ENCODE results near the gene PNPLA2.

Gene PNPLA2

GRCh38 chr11:854601-855329 lies 36.1 kb downstream of the PNPLA2 start:
- no peak for DNase-seq (ENCODE audit: insufficient read length, low spot score)
- FAIRE-seq: no peak

- no peak for DNase-seq (ENCODE audit: insufficient read length, low spot score)
- no peak for FAIRE-seq
Observed at GRCh38 chr11:855330-855674, 36.6 kb downstream of the PNPLA2 start.

- no peak for DNase-seq (ENCODE audit: insufficient read length, low spot score)
- FAIRE-seq: no peak
Observed at GRCh38 chr11:855796-856195, 37.1 kb downstream of the PNPLA2 start.

- no peak for FAIRE-seq
Observed at GRCh38 chr11:856397-856796, 37.7 kb downstream of the PNPLA2 start.

GRCh38 chr11:858053-858761 lies 39.5 kb downstream of the PNPLA2 start:
- no peak for FAIRE-seq
- DNase-seq (ENCODE audit: insufficient read length, low spot score): no peak

More at GRCh38 chr11:856397-856796, 37.7 kb downstream of the PNPLA2 start:
- DNase-seq (ENCODE audit: insufficient read length, low spot score): no peak

- FAIRE-seq (no peak), DNase-seq (ENCODE audit: insufficient read length, low spot score) (no peak)
Observed at GRCh38 chr11:858762-859339, 40.1 kb downstream of the PNPLA2 start.

GRCh38 chr11:859394-860131 lies 40.8 kb downstream of the PNPLA2 start:
- no peak for DNase-seq (ENCODE audit: insufficient read length, low spot score)

GRCh38 chr11:860234-861104 lies 41.8 kb downstream of the PNPLA2 start:
- DNase-seq (ENCODE audit: insufficient read length, low spot score) (no peak), FAIRE-seq (no peak)

More at GRCh38 chr11:859394-860131, 40.8 kb downstream of the PNPLA2 start:
- no peak for FAIRE-seq

GRCh38 chr11:861105-861479 lies 42.4 kb downstream of the PNPLA2 start:
- FAIRE-seq (no peak), DNase-seq (ENCODE audit: insufficient read length, low spot score) (no peak)

GRCh38 chr11:862081-862661 lies 43.5 kb downstream of the PNPLA2 start:
- DNase-seq (ENCODE audit: insufficient read length, low spot score): no peak
- FAIRE-seq: no peak

GRCh38 chr11:862696-863022 lies 43.9 kb downstream of the PNPLA2 start:
- no peak for FAIRE-seq
- no peak for DNase-seq (ENCODE audit: insufficient read length, low spot score)

- FAIRE-seq (no peak), DNase-seq (ENCODE audit: insufficient read length, low spot score) (no peak)
Observed at GRCh38 chr11:863023-863909, 44.6 kb downstream of the PNPLA2 start.

GRCh38 chr11:863910-864827 lies 45.5 kb downstream of the PNPLA2 start:
- FAIRE-seq (no peak), DNase-seq (ENCODE audit: insufficient read length, low spot score) (no peak)

GRCh38 chr11:864898-865297 lies 46.2 kb downstream of the PNPLA2 start:
- DNase-seq (ENCODE audit: insufficient read length, low spot score) (no peak), FAIRE-seq (no peak)

GRCh38 chr11:865462-866430 lies 47.0 kb downstream of the PNPLA2 start:
- no peak for DNase-seq (ENCODE audit: insufficient read length, low spot score)
- FAIRE-seq: no peak

- DNase-seq (ENCODE audit: insufficient read length, low spot score) (no peak), FAIRE-seq (no peak)
Observed at GRCh38 chr11:866481-866880, 47.8 kb downstream of the PNPLA2 start.

- FAIRE-seq (no peak), DNase-seq (ENCODE audit: insufficient read length, low spot score) (no peak)
Observed at GRCh38 chr11:867856-868358, 49.2 kb downstream of the PNPLA2 start.
